Stimulated activated CD4-positive, alpha-beta T cell treated with anti-CD3 and anti-CD28 coated beads, TNF-alpha, amount 100 ng/mL, for 24 hours (primary cell): ENCODE results near the gene GPC4.
"Not testable (repeated sequence)": the region's sequence is repeated elsewhere in the genome, so short reads cannot be mapped to it uniquely, and the experiment has no call there.

Experiments
- DNase-seq, 3 experiments: peaks; one replicate each; pipeline ENCODE4 v3.0.0-alpha.2; 2020; ENCODE audit warnings: low read depth in 3 of 3

The GPC4 gene

GRCh38 chrX:133369065-133369464 is 46.2 kb downstream of the GPC4 start:
- no peak for DNase-seq

GRCh38 chrX:133366735-133367134 is 48.6 kb downstream of the GPC4 start:
- DNase-seq: no peak

- no peak for DNase-seq
Measured at GRCh38 chrX:133365871-133366611, 49.2 kb downstream of the GPC4 start.

DNA sequence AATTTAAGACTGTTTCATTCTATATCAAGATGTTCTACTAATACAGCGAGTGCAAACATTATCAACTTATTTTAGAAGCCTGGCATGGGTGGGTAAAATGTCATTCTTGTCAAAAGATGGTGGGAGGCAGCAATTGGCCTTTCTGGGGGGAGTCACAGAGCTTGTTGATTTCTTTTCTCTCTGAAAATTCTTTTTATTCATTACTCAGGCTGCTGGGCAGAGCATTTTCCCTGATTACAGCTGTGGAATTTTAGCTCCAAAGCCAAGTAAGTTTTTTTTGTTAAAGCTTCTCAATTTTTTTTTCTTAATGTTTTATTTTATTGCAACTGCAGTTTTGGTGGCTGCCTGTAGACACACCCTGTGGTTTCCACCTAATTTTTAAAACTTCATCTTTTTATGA is 50.4 kb downstream of the GPC4 start:
- no peak for DNase-seq

- DNase-seq: no peak
Measured at GRCh38 chrX:133364196-133364595, 51.1 kb downstream of the GPC4 start.

DNA sequence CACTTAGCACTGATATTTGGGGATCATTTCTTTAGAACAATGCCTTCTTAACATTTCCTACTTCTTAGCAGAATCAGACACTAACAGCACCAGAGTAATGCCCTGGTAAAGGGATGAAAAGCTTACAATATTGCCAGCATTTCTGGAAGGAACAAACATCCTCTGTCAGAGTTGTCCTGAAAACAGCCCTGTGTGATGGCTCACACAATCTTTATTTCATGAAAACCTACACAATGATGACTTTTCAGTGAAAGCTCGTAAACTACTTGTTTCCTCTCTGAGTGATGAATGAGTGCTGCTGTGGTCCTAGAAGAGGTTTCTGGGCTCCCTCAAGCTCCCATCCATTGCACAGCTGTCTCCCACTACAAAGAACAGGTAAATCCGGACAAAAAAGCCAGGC is 52.8 kb downstream of the GPC4 start:
- DNase-seq: no peak

- no peak for DNase-seq
Measured at GRCh38 chrX:133359466-133359865, 55.8 kb downstream of the GPC4 start.

- DNase-seq: no peak
Measured at GRCh38 chrX:133353233-133353632, 62.1 kb downstream of the GPC4 start.

DNA sequence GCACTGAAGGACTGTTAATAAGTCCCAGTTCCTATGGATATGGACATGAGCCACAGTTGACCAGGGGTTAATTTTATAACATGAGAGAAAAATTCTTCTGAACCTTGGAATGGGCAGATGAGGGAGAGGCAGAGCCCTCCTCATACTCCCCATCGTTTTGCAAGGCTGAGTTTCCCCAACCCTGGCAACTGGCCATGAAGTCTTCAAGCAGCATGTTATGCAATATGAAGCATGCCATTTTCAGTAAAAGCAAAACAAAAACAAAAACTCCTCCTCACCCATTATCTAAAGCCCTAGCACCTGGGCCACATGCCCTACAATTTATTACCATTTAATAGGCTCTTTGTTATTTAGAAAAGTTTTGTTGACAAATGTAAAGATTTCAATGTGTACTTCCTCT is 64.5 kb downstream of the GPC4 start:
- DNase-seq: no peak

DNA sequence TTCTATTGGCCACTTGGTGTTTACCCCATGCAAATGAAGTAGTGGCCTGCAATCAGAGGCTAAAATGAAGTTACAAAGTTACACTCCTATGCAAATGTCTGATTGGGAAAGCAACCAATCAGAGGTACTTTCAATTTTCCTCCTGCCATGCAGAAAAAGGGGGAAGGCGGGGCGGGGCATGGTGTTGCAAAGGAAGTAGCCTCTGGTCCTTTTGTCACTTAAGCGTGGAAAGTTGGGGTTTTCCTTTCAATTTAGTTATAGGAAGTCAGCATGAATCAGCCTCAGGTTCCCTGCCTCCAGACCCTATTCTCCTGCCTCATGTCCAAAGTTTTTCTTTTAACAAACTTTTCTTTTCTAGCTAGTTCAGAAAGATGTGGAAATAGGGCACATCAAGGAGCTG is 69.3 kb downstream of the GPC4 start:
- DNase-seq: no peak

DNA sequence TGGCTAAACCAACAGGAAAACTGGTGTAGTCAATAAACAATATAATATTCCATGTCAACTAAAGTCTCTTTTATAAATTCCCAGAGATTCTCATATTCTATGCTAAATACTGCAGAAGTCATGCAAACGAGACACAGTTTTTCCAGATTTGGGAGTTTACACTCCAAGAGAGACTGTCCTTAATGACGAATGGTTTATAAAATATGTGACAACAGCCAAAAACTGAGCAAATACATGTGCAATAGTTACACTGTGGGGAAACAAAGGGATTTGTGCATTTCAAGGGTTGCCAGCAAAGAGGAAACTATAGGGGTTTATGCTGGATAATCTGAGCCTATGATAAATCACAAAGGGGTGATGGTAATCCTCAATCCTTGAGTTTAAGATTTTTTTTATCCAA is 75.7 kb downstream of the GPC4 start:
- no peak for DNase-seq

GRCh38 chrX:133337250-133337649 is 78.0 kb downstream of the GPC4 start:
- DNase-seq: no peak

DNA sequence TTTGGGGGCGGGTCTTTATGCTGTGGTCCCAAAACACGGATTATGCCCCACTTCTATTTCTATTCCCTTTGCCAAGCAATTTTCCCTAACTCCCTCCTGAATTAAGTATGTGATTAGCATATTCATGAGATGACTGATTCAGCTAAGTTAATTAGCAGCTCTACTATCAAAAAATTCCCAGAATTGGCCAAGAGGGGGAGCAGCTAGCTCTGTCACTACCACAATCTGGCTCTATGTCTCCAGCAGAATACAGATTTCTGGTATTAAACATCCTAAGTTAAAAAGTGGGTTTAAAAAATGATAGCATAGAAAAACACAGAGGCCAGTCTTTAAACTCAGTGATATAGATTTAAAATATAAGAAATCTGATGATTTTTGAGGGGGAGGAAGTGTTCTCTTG is 80.3 kb downstream of the GPC4 start:
- no peak for DNase-seq

DNA sequence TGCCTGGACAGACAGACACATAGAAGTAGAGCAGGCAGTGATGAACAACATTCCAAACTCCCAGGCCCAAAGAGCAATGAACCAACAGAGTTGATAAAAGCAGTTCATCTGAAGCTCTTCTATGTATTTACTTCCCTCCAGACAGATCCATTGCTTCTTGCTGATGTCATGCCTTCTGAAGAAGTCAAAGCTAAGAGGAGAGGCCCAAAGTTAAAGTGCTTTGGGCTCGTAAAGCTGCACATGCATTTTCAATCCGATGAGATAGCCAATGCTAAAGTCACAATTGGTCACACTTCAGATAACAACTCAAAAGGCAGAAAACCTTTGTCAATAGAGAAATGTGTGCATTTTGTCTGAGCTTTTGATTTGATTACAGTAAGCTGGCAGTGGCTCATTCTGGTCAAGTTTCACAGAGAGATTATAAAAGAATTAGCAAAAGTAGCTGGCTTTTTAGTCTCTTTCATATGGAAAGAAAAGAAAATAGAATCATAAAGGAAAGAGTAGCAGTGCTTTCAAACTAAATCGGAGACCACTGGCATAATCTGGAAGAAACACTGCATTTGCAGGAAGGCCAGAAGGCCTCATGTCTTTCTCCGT is 82.0 kb downstream of the GPC4 start:
- no peak for DNase-seq

GRCh38 chrX:133332737-133333136 is 82.6 kb downstream of the GPC4 start:
- DNase-seq: no peak

- no peak for DNase-seq
Measured at GRCh38 chrX:133330956-133331355, 84.3 kb downstream of the GPC4 start.

GRCh38 chrX:133325422-133325821 is 89.9 kb downstream of the GPC4 start:
- DNase-seq: no peak

- no peak for DNase-seq
Measured at GRCh38 chrX:133323431-133323830, 91.9 kb downstream of the GPC4 start.

GRCh38 chrX:133322269-133322668 is 93.0 kb downstream of the GPC4 start:
- DNase-seq: not testable (repeated sequence)

DNA sequence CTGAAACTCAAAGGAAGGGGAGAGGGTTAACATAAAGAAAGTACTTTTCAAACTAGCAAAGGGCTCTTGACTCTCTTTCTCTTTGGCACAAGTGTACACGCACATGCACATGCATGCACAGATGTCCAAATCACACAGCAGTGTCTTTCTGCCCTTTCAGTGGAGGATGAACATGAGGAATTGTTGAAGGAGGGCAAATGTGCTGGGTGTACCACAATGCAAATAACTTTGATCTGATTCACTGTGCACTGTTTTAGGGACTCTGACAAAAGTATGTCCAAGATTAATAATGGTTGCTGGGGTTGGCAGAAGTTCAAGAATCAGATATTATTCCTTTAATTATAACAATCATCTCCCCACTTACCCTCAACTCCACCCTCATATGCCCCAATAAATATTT is 93.8 kb downstream of the GPC4 start:
- DNase-seq: no peak

GRCh38 chrX:133314281-133314680 is 101.0 kb downstream of the GPC4 start:
- DNase-seq: no peak

DNA sequence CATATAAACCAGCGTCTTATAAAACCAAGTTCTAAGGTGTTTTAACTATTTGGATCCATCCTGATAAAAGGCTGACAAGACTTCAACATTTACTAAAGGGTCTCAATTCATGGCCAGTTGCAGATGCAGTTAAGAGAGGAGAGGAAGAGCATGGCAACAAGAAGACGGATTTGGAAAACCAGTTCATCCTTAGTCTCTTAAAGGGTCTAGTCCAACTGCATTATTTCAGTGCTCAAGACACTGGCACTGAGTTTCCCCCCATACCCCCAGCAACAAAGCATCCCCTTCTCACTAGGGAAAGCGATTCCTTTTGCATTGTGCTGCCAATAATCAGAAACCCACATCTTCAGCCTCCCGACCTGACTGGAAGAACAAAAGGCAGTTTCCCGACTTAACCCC is 106.8 kb downstream of the GPC4 start:
- DNase-seq: no peak

DNA sequence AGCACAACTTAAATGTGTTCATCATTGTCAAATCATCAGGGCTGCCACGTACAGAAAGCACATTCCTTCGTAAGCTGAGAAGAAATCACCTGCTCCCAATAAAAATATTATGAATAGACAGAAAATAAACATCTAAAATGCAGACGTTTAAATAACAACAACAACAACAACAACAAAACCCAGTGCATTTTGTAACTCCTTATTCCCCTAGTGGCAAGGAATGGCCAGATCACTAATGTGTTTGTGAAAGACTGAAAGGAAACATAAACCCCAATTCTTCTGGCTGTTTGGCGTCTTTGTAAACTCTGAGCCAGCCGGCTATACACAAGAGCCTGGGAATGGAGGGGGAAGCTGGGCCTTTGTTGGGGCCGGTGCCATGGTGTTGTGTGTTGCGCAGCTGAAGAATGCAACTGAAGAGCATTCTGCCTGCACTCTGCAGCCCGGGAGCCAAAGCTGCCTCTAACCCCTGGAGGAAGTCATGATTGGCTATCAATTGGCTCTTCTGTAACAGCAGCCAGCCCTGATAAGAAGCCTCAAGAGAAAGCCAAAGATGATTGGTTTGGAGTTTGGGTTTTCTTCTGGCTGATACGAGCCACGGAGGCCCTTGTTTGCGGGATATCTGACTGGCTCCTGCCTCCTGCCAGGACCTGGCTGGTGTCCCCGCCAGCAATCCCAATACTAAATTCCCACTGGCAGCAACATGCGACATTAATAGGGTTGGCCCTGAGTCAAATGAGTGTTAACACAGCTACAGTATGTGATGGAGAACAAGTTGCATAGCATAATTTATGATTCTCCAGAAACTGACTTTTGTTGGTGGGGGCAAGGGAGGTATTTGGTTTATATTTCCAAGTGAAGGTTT is 107.4 kb downstream of the GPC4 start:
- no peak for DNase-seq
